ENCODE data around the gene EPC2. TPM values are rescaled to one million over a fixed set of nuclear protein-coding genes. Genes with fewer than 3 reads are reported as not detected.
A peak's percentile ranks its signal among the peaks of the same experiment; 100 is the strongest.

EPC2 gene
- total RNA-seq, 1 experiment from 2014 or later: 32.4 TPM

GRCh38 chr2:148701039-148701438 is 56.5 kb downstream of the EPC2 start:
- Histone ChIP-seq H3K4me3 (ENCODE audit: low read depth, low read length, poor library complexity, severe bottlenecking) (no peak overlapping the region), H3K4me1 (ENCODE audit: insufficient read depth, low read length, poor library complexity, severe bottlenecking) (no peaks in the 10 kb centered on the region), H3K27ac (ENCODE audit: low read depth, low read length, poor library complexity, severe bottlenecking) (no peak overlapping the region), H3K27me3 (replicated peaks; ENCODE audit: insufficient read depth, low read depth, low read length, poor library complexity) (no peaks in the 10 kb centered on the region), H3K9me3 (ENCODE audit: low read depth, low read length, poor library complexity, severe bottlenecking) (peaks cover 25% of the 10 kb centered on the region), H3K36me3 (ENCODE audit: insufficient read depth, low read length, poor library complexity, severe bottlenecking) (peaks cover 9% of the 10 kb centered on the region)
- POLR2A ChIA-PET (ENCODE audit: low non-redundant PET): no interaction called here
- TF ChIP-seq CTCF (conservative IDR thresholded peaks at IDR 0.05; ENCODE audit: low read depth, low read length) (no peak), EZH2 (IDR thresholded peaks at IDR 0.05; ENCODE audit: borderline replicate concordance, low read depth, low read length, poor library complexity, severe bottlenecking) (no peak)
- DNase-seq (ENCODE audit: low spot score): no peak
- intact Hi-C loops (cut with micrococcal nuclease; ENCODE audit: unreplicated experiment): no loop called here
- BruUV-seq (replicated peaks): no TSS peak
- CTCF ChIA-PET: no interaction called here

- intact Hi-C loops (cut with micrococcal nuclease; ENCODE audit: unreplicated experiment): no loop called here
- H3K36me3 ChIP-seq (ENCODE audit: insufficient read depth, low read length, poor library complexity, severe bottlenecking): peaks cover 9% of the 10 kb centered on the region
- H3K4me3 ChIP-seq (ENCODE audit: low read depth, low read length, poor library complexity, severe bottlenecking): no peak overlapping the region
- no peak overlapping the region for H3K27ac ChIP-seq (ENCODE audit: low read depth, low read length, poor library complexity, severe bottlenecking)
- TF ChIP-seq CTCF (conservative IDR thresholded peaks at IDR 0.05; ENCODE audit: low read depth, low read length) (no peak), EZH2 (IDR thresholded peaks at IDR 0.05; ENCODE audit: borderline replicate concordance, low read depth, low read length, poor library complexity, severe bottlenecking) (no peak)
- no peaks in the 10 kb centered on the region for H3K4me1 ChIP-seq (ENCODE audit: insufficient read depth, low read length, poor library complexity, severe bottlenecking)
- DNase-seq (ENCODE audit: low spot score): no peak
- peaks cover 25% of the 10 kb centered on the region for H3K9me3 ChIP-seq (ENCODE audit: low read depth, low read length, poor library complexity, severe bottlenecking)
- ChIA-PET CTCF (no interaction called here), POLR2A (ENCODE audit: low non-redundant PET) (no interaction called here)
- no peaks in the 10 kb centered on the region for H3K27me3 ChIP-seq (replicated peaks; ENCODE audit: insufficient read depth, low read depth, low read length, poor library complexity)
- no TSS peak for BruUV-seq (replicated peaks)
These were observed 57.3 kb downstream of the EPC2 start for GRCh38 chr2:148701877-148702276.

DNA sequence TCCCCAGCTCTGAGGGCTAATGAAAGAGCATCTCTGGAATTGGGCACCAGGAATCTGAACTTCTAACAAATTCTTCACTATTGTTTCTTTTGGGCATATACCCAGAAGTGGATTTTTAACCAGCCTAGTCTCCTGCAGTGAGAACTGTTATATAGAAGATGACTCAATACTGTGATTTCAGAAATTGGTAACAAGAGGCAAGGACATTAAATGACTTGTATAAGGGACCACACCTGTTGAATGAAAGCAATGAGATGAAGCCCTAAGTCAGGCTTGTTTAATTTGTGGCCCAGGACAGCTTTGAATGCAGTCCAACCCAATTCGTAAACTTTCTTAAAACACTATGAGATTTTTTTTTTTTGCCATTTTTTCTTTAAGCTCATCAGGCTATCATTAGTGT is 57.9 kb downstream of the EPC2 start:
- Histone ChIP-seq H3K4me3 (ENCODE audit: low read depth, low read length, poor library complexity, severe bottlenecking) (no peak overlapping the region), H3K9me3 (ENCODE audit: low read depth, low read length, poor library complexity, severe bottlenecking) (peaks cover 25% of the 10 kb centered on the region), H3K4me1 (ENCODE audit: insufficient read depth, low read length, poor library complexity, severe bottlenecking) (no peaks in the 10 kb centered on the region), H3K36me3 (ENCODE audit: insufficient read depth, low read length, poor library complexity, severe bottlenecking) (peaks cover 9% of the 10 kb centered on the region), H3K27ac (ENCODE audit: low read depth, low read length, poor library complexity, severe bottlenecking) (no peak overlapping the region), H3K27me3 (replicated peaks; ENCODE audit: insufficient read depth, low read depth, low read length, poor library complexity) (no peaks in the 10 kb centered on the region)
- intact Hi-C loops (cut with micrococcal nuclease; ENCODE audit: unreplicated experiment): no loop called here
- peak; percentile 6 for DNase-seq (ENCODE audit: low spot score)
- no TSS peak for BruUV-seq (replicated peaks)
- TF ChIP-seq EZH2 (IDR thresholded peaks at IDR 0.05; ENCODE audit: borderline replicate concordance, low read depth, low read length, poor library complexity, severe bottlenecking): no peak
- TF ChIP-seq CTCF (conservative IDR thresholded peaks at IDR 0.05; ENCODE audit: low read depth, low read length): no peak
- CTCF ChIA-PET: no interaction called here
- POLR2A ChIA-PET (ENCODE audit: low non-redundant PET): no interaction called here
